Endothelial cell of umbilical vein (primary cell): Measurements from ENCODE around the gene GAS7.

Experiments used
- CTCF ChIP-seq, 2 donors: IDR thresholded peaks; 1 replicate in 1 of 2; 2 replicates in 1 of 2; pipeline ENCODE4 v1.5.1; 2011; ENCODE audit warnings: low read length in 2 of 2, mild to moderate bottlenecking in 2 of 2, moderate library complexity in 2 of 2, control low read depth in 1 of 2, inconsistent platforms in 1 of 2, low read depth in 1 of 2; ENCODE audit not compliant: insufficient read depth in 1 of 2; ENCODE audit errors: extremely low read depth in 1 of 2
- POLR2AphosphoS5 ChIP-seq: IDR thresholded peaks from 2 replicates; pipeline ENCODE4 v1.6.1; 2012; ENCODE audit warnings: low read depth, mild to moderate bottlenecking, control low read depth, low read length, moderate library complexity; ENCODE audit not compliant: insufficient read depth

- TF ChIP-seq CTCF (IDR thresholded peaks at IDR 0.05; ENCODE audit: extremely low read depth in 1 of 2, insufficient read depth in 1 of 2, low read depth in 1 of 2, low read length in 2 of 2), result no peak
- TF ChIP-seq POLR2AphosphoS5, result no peak
Measured at GRCh38 chr17:9905902-9906301, 292.5 kb downstream of the GAS7 start.
